Stimulated activated CD4-positive, alpha-beta T cell treated with anti-CD3 and anti-CD28 coated beads, Interleukin-12 subunit alpha, Interleukin-12 subunit beta, amount 100 ng/mL, for 24 hours (primary cell): ENCODE results near the gene HLA-G.

Source experiments
- DNase-seq, 2 experiments: peaks; one replicate each; pipeline ENCODE4 v3.0.0-alpha.2; 2020; ENCODE audit warnings: low read depth in 2 of 2

The HLA-G gene

DNA sequence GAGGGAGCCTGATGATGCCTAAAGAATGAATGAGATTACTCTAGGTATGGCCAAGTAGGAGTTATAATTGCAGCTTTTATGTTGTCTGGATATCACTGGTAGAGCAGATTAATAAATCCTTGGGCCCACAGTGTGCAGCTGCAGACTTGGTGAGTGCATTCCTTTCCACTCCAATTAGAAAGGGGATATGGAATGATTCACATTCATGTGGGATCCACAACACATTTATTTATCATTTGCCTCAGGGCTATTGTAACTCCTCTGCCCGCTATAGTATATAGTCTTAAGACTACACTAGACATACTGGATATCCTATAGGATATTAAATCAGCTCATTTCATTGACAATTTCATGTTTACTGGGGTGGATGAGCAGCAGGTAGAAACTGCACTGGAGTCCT lies 11.6 kb upstream of the HLA-G start:
- DNase-seq = no peak

DNA sequence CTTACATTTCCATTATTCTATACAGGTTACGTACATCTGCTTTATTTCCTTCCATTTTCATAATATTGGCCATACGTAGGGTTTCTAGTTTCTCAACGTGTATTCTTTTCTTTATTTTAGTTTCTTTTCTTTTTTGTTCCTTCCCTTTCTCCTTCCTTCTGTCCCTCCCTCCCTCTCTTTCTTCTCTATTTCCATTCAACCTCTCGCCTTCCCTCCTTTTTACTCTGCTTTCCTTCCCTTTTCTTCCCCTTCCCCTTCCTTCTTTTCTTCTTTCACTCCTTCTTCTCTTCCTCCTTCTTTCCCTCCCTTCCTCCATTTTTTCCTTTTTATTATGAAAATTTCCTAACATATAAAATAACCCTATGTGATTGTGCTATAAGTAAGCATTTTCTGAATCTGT lies 8.7 kb upstream of the HLA-G start:
- DNase-seq = no peak

DNA sequence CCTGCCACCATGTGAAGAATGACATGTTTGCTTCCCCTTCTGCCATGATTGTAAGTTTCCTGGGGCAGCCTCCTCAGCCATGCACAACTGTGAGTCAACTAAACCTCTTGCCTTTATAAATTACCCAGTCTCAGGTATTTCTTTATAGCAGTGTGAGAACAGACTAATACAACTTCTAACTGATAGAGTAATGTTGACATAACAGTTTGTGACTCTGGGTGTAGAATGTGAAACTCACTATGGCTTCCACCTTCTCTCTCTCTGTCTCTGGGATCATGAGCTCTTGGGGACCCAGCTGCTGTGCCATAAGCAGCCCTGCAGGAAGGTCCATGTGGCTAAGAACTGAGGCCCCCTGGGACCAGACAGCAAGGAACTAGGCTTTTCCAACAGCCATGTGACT lies 3.5 kb upstream of the HLA-G start:
- no peak for DNase-seq

GRCh38 chr6:29825848-29826247 lies 1.8 kb upstream of the HLA-G start:
- DNase-seq = no peak

GRCh38 chr6:29826271-29826670 lies 1.4 kb upstream of the HLA-G start:
- no peak for DNase-seq

DNA sequence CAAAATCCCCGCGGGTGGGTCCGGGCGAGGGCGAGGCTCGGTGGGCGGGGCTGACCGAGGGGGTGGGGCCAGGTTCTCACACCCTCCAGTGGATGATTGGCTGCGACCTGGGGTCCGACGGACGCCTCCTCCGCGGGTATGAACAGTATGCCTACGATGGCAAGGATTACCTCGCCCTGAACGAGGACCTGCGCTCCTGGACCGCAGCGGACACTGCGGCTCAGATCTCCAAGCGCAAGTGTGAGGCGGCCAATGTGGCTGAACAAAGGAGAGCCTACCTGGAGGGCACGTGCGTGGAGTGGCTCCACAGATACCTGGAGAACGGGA lies 809 bp downstream of the HLA-G start:
- peak in 1 of 2 experiments; percentile 25 for DNase-seq

DNA sequence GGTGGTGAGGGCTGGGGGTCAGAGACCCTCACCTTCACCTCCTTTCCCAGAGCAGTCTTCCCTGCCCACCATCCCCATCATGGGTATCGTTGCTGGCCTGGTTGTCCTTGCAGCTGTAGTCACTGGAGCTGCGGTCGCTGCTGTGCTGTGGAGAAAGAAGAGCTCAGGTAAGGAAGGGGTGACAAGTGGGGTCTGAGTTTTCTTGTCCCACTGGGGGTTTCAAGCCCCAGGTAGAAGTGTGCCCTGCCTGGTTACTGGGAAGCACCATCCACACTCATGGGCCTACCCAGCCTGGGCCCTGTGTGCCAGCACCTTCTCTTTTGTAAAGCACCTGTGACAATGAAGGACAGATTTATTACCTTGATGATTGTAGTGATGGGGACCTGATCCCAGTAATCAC lies 2.1 kb downstream of the HLA-G start:
- DNase-seq = no peak

- no peak for DNase-seq
Measured at GRCh38 chr6:29830409-29830808, 2.8 kb downstream of the HLA-G start.

GRCh38 chr6:29831776-29832175 lies 4.2 kb downstream of the HLA-G start:
- DNase-seq = no peak

GRCh38 chr6:29834564-29835436 lies 7.2 kb downstream of the HLA-G start:
- peak in 1 of 2 experiments; percentile 46 for DNase-seq

- no peak for DNase-seq
Measured at GRCh38 chr6:29839917-29840316, 12.3 kb downstream of the HLA-G start.

- no peak for DNase-seq
Measured at GRCh38 chr6:29841030-29841429, 13.4 kb downstream of the HLA-G start.

DNA sequence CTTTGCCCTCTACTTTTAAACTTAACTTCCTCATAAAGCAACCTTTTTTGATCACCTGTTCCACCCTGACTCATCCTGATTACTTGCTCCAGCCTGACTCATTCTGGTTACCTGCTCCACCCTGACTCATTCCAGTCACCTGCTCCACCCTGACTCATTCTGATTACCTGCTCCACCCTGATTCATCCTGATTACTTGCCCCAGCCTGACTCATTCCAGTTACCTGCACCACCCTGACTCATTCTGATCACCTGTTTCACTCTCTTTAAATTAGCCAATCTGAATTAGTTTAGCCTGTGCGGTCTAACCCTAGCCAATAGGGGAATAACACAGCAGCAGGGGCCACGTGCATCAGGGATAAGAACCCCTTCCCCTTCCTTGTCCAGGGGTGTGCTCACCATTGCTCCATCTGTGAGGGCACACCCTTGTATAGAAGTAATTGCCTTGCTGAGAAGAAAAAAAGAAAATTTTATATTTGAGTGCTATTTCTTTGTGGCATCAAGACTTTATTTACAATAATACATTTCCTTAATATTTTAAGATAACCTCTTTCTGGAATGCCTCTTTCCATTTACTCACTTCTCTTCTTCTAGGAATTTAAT lies 17.9 kb downstream of the HLA-G start:
- DNase-seq = peak; percentile 24 to 32

DNA sequence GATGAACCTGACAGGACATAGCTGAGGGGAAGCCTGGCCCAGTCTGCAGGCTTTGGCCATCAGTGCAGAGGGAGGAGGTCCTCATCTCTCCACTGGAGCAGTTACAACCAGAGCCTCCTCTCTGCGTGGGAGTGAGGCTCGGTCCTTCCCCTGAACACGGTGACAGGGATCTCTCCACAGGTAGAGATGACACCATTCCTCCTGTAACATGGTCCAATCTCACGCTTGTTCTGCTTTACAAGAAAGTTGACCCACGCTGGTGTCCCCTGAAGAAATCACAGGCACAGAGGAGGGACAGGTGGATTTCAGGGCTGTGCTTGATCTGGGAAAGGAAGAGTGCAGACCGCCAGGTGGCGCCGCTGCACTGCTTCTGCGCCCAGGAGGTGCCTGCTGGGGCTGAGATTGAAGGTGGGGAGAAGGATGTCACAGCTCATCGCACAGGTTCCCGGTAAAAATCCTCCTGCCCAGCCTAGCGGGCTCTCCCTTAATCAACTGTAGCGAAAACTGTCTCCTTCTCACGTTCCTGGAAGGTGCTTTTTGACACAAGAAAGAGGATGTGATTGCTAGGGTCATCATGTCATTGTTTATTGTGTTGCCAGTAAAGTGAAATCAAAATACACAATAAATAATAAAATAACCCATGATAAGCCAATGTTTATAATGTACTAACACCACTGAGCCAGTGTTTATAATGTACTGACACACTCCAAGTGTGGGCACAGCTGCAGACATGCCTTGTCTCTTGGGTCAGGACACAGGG lies 20.4 kb downstream of the HLA-G start:
- peak; percentile 72 to 76 for DNase-seq

GRCh38 chr6:29850011-29850553 lies 22.5 kb downstream of the HLA-G start:
- no peak for DNase-seq

DNA sequence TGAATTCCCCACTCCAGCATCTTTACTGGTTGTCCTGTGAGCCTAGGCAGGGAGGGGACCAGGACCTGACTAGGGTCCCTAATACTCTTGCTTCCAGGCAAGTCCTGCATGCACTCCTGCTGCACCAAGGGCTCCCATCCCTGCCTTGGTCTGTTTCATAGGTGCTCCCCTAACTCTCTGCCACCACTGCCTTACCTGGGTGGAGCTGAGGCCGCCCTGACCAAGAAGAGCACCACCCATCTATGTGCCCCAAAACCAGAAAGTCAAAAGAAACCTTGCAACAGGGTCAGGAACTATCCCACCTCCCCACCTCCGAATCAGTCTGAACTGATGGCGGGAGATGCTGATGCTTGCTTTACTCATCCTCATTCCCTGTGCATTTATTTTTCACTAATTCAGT lies 23.6 kb downstream of the HLA-G start:
- no peak for DNase-seq

- DNase-seq = no peak
Measured at GRCh38 chr6:29853245-29853644, 25.6 kb downstream of the HLA-G start.

DNA sequence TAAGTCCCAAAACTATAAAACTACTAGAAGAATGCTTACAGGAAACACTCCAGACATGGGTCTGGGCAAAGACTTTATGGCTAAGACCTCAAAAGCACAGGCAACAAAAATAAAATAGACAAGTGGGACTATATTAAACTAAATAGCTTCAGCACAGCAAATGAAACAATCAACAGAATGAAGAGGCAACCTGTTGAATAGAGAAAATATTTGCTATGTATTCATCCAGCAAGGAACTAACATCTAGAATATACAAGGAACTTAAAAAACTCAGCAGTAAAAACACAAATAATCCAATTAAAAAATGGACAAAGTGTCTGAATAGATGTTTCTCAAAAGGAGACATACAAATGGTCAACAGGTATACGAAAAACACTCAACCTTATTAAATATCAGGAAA lies 30.4 kb downstream of the HLA-G start:
- DNase-seq = no peak

GRCh38 chr6:29861521-29862255 lies 34.1 kb downstream of the HLA-G start:
- DNase-seq = no peak

GRCh38 chr6:29864037-29864810 lies 36.6 kb downstream of the HLA-G start:
- no peak for DNase-seq

GRCh38 chr6:29865631-29866030 lies 38.0 kb downstream of the HLA-G start:
- no peak for DNase-seq
